HG02870 (cell line): ENCODE data around the gene ERFL.

Experiments used
- ATAC-seq: cut with Tn5 transposase; IDR thresholded peaks from one replicate; pipeline ENCODE4 v1.9.1; 2021; ENCODE audit warnings: mild to moderate bottlenecking, moderate library complexity; ENCODE audit not compliant: unreplicated experiment

ERFL gene

GRCh38 chr19:41901707-41902360 lies 26.4 kb downstream of the ERFL start:
- ATAC-seq, result no peak

- ATAC-seq, result no peak
These were observed 30.0 kb downstream of the ERFL start for GRCh38 chr19:41898235-41898634.

GRCh38 chr19:41897820-41898219 lies 30.4 kb downstream of the ERFL start:
- ATAC-seq, result no peak

- no peak for ATAC-seq
These were observed 31.1 kb downstream of the ERFL start for GRCh38 chr19:41897181-41897580.

GRCh38 chr19:41896581-41896942 lies 31.7 kb downstream of the ERFL start:
- ATAC-seq, result no peak

- ATAC-seq, result no peak
These were observed 32.3 kb downstream of the ERFL start for GRCh38 chr19:41895745-41896580.

- ATAC-seq, result no peak
These were observed 33.9 kb downstream of the ERFL start for GRCh38 chr19:41894350-41894749.

GRCh38 chr19:41893899-41894298 lies 34.4 kb downstream of the ERFL start:
- ATAC-seq, result no peak

GRCh38 chr19:41892173-41892902 lies 35.9 kb downstream of the ERFL start:
- no peak for ATAC-seq

- no peak for ATAC-seq
These were observed 37.3 kb downstream of the ERFL start for GRCh38 chr19:41890936-41891335.

- no peak for ATAC-seq
These were observed 38.4 kb downstream of the ERFL start for GRCh38 chr19:41889896-41890295.

- ATAC-seq, result no peak
These were observed 39.3 kb downstream of the ERFL start for GRCh38 chr19:41888926-41889325.

- no peak for ATAC-seq
These were observed 40.4 kb downstream of the ERFL start for GRCh38 chr19:41887711-41888382.

GRCh38 chr19:41886761-41887710 lies 41.2 kb downstream of the ERFL start:
- no peak for ATAC-seq

- peak; percentile 74 for ATAC-seq
These were observed 44.2 kb downstream of the ERFL start for GRCh38 chr19:41883821-41884733.

GRCh38 chr19:41883463-41883820 lies 44.8 kb downstream of the ERFL start:
- no peak for ATAC-seq

- ATAC-seq, result no peak
These were observed 45.4 kb downstream of the ERFL start, which contains the start of gene ARHGEF1 for GRCh38 chr19:41882568-41883462. Gene ARHGEF1, plus strand, starts transcription at chr19:41883184. Its CDS starts 4,899 bp downstream, at chr19:41888083.

GRCh38 chr19:41880329-41880708 lies 47.9 kb downstream of the ERFL start:
- ATAC-seq, result no peak
